SKM-1 treated with dmso at 0.1 percent for 144 hours (cell line): Measurements from ENCODE around the gene PAGE3.

Experiments
- DNase-seq: peaks from one replicate; lab custom pipeline; 2025; ENCODE audit not compliant: unreplicated experiment; lab: John Stamatoyannopoulos, UW

The PAGE3 gene

GRCh38 chrX:55264816-55265215 is at the start of gene PAGE3:
Gene PAGE3, minus strand, starts transcription at chrX:55264916. Its CDS starts 1,013 bp downstream, at chrX:55263903.
- DNase-seq: no peak

- no peak for DNase-seq
Measured at GRCh38 chrX:55312655-55313054, 47.9 kb upstream of the PAGE3 start.

GRCh38 chrX:55290963-55291362 is 26.2 kb upstream of the PAGE3 start:
- DNase-seq: no peak

- DNase-seq: no peak
Measured at GRCh38 chrX:55279832-55280231, 15.1 kb upstream of the PAGE3 start.

- DNase-seq: no peak
Measured at GRCh38 chrX:55260806-55261205, 3.9 kb downstream of the PAGE3 start.

GRCh38 chrX:55253528-55253927 is 11.2 kb downstream of the PAGE3 start:
- DNase-seq: no peak

GRCh38 chrX:55240788-55241340 is 23.9 kb downstream of the PAGE3 start:
- no peak for DNase-seq

GRCh38 chrX:55220119-55220794 is 44.5 kb downstream of the PAGE3 start, which contains the start of gene PAGE5:
Gene PAGE5, plus strand, starts transcription at chrX:55220346. Its CDS starts 1,037 bp downstream, at chrX:55221383.
- no peak for DNase-seq

- DNase-seq: no peak
Measured at GRCh38 chrX:55213381-55213780, 51.3 kb downstream of the PAGE3 start.

- no peak for DNase-seq
Measured at GRCh38 chrX:55210931-55211677, 53.6 kb downstream of the PAGE3 start.
